Measurements from ENCODE around the gene KCNAB1.

DNA sequence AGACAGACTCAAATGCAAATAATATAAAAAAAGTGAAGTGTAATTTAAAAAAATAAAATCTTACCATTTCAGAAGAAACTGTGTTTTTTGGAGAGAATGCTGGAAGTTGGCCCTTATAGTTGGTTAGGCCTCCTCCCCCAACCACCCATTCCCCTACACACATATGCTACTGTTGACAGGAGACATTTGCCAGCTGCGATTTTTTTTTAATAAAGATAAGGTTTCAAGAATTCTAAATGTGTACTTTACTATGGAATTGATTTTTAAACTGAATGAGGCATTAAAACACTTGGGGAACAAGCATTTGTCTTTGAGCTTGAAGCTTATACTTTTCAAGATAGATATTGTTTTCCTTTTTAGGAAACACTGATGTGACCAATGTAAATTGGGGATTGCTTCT, 438.9 kb downstream of the KCNAB1 start:
- TF ChIP-seq CTCF (conservative IDR thresholded peaks at IDR 0.05 in 1 of 2, IDR thresholded peaks at IDR 0.05 in 1 of 2; ENCODE audit: extremely low read depth in 1 of 2, insufficient read depth in 1 of 2, low read depth in 1 of 2, low read length in 2 of 2) (no peak), EZH2 (IDR thresholded peaks at IDR 0.05; ENCODE audit: borderline replicate concordance, low read length) (no peak)
